Transverse colon (tissue), 4 donors: ENCODE data around the gene EMILIN1. TPM values are rescaled to one million over a fixed set of nuclear protein-coding genes. Genes with fewer than 3 reads are reported as not detected.

Experiments
- DNase-seq: peaks from one replicate; pipeline ENCODE4 v3.0.0-alpha.2; 2019
- H3K27ac ChIP-seq, 4 donors: fragments of 200-600 bp; sonication (generic); 2 replicates each; pipeline ENCODE4 v1.5.1; 2016 to 2018; ENCODE audit warnings: inconsistent platforms in 4 of 4
- H3K27me3 ChIP-seq: fragments of 200-600 bp; sonication (generic); 2 replicates; pipeline ENCODE4 v1.5.1; 2017; ENCODE audit warnings: inconsistent platforms
- H3K36me3 ChIP-seq, 4 donors: fragments of 200-600 bp; sonication (generic); 2 replicates each; pipeline ENCODE4 v1.5.1; 2017 to 2019; ENCODE audit warnings: inconsistent platforms in 4 of 4
- H3K4me1 ChIP-seq, 4 donors: fragments of 200-600 bp; sonication (generic); 2 replicates each; pipeline ENCODE4 v1.5.1; 2017 to 2020; ENCODE audit warnings: inconsistent platforms in 4 of 4
- H3K4me3 ChIP-seq, 4 donors: fragments of 200-600 bp; sonication (generic); 1 replicate in 1 of 4; 2 replicates in 3 of 4; pipeline versions ENCODE4 v1.5.1 to v1.6.1; 2017 to 2019; ENCODE audit warnings: inconsistent platforms in 4 of 4
- H3K9me3 ChIP-seq, 2 donors: fragments of 200-600 bp; sonication (generic); 2 replicates each; pipeline ENCODE4 v1.5.1; 2017 to 2019; ENCODE audit warnings: inconsistent platforms in 2 of 2
- CTCF ChIP-seq, 5 experiments: fragments of 200-600 bp in 3 of 5; fragments of 450-650 bp in 2 of 5; sonication (generic) in 3 of 5; IDR thresholded peaks; 1 replicate in 2 of 5; 2 replicates in 3 of 5; pipeline ENCODE4 v1.5.1; 2016 to 2017; ENCODE audit warnings: antibody characterized with exemption in 5 of 5, inconsistent platforms in 3 of 5, mild to moderate bottlenecking in 2 of 5, moderate library complexity in 1 of 5
- EP300 ChIP-seq: sonication (generic); formaldehyde crosslinking; IDR thresholded peaks from one replicate; pipeline ENCODE4 v1.6.1; 2017; ENCODE audit warnings: antibody characterized with exemption, low read depth
- POLR2A ChIP-seq: fragments of 450-650 bp; IDR thresholded peaks from one replicate; pipeline ENCODE4 v1.6.1; 2016; ENCODE audit warnings: antibody characterized with exemption, mild to moderate bottlenecking, moderate library complexity
- POLR2AphosphoS5 ChIP-seq, 3 donors: sonication (generic); formaldehyde crosslinking; IDR thresholded peaks; one replicate each; pipeline ENCODE4 v1.6.1; 2016; ENCODE audit warnings: antibody characterized with exemption in 3 of 3
- WGBS, 2 donors: methylation state at CpG; one replicate each; pipeline ENCODE4 v1.1.5; 2018; ENCODE audit warnings: low coverage in 1 of 2; 5-methylcytosine and 5-hydroxymethylcytosine counted together
- in situ Hi-C, 4 donors: fragments of 200-750 bp; cut with MboI; loops; one replicate each; pipeline versions ENCODE4 v1.15.0 to v1.15.1; 2017; ENCODE audit warnings: low sequenced_read_pairs in 3 of 4, low pct_ligation_motif_present in 1 of 4, low pct_unique_long_range_greater_than_20kb in 1 of 4
- intact Hi-C: fragments of 100-400 bp; cut with DNase I; formaldehyde crosslinking; loops from one replicate; pipeline ENCODE4 v1.15.1; 2023; ENCODE audit warnings: low total_unique reads
- total RNA-seq, 4 donors: library from RNA; depleted of rRNA; stranded (reverse); fragments of >200 nt; gene quantifications; one replicate each; pipeline ENCODE4 v1.1.0, GENCODE V29; 2016

EMILIN1 gene
- 100 to 1,000 TPM in 1 of 4 donors, 10 to 100 TPM in 3; 41.0 to 152 (median 65.6) TPM for total RNA-seq

GRCh38 chr2:27078267-27079194 is at the start of gene EMILIN1:
TSS of gene EMILIN1 (plus strand) at chr2:27078615. CDS start at chr2:27079066, 451 bp downstream.
- Histone ChIP-seq H3K4me1 (peaks cover 18 to 72% (median 27%) of the 10 kb centered on the region in 4 donors), H3K9me3 (no peaks in the 10 kb centered on the region), H3K36me3 (no peaks in the 10 kb centered on the region), H3K27ac (peak within 1 kb of the TSS; percentile 92 to 96 (median 95)), H3K27me3 (no peaks in the 10 kb centered on the region), H3K4me3 (peak within 1 kb of the TSS; percentile 35 to 60 (median 48))
- in situ Hi-C loops (loop anchor here in 3 of 4 donors (25.0 kb wide), 1 partner anchor 116 kb away; the partner anchor contains the start of gene MAPRE3 (in 3 of the 3)), intact Hi-C loops (no loop called here)
- WGBS, 2 donors: 49 to 82% methylated on average over 6 to 38 of the region's 41 CpGs
- TF ChIP-seq EP300 (no peak), CTCF (IDR thresholded peaks at IDR 0.05) (no peak), POLR2A (peak; percentile 47), POLR2AphosphoS5 (IDR thresholded peaks at IDR 0.05) (peak; percentile 57 to 75 (median 63))
- DNase-seq: peak; percentile 73

- Histone ChIP-seq H3K27me3 (no peaks in the 10 kb centered on the region), H3K9me3 (no peaks in the 10 kb centered on the region), H3K27ac (no peak overlapping the region), H3K36me3 (no peaks in the 10 kb centered on the region), H3K4me3 (no peak overlapping the region), H3K4me1 (peaks cover 4 to 15% (median 13%) of the 10 kb centered on the region in 4 donors)
- DNase-seq: no peak
- intact Hi-C loops: no loop called here
- 93% methylated on average over 2 of the region's 2 CpGs; no CpG with 5 or more reads in 1 of the 2 donors for WGBS, 2 donors
- no peak for TF ChIP-seq EP300
- TF ChIP-seq POLR2AphosphoS5 (IDR thresholded peaks at IDR 0.05): no peak
- no peak for TF ChIP-seq CTCF (IDR thresholded peaks at IDR 0.05)
- no peak for TF ChIP-seq POLR2A
- in situ Hi-C loops: no loop called here
Observed at GRCh38 chr2:27029051-27029450, 49.4 kb upstream of the EMILIN1 start.

GRCh38 chr2:27032495-27033252 is 45.7 kb upstream of the EMILIN1 start, which contains the start of gene TMEM214:
TSS of gene TMEM214 (plus strand) at chr2:27032965. CDS start at chr2:27033016, 51 bp downstream.
- Histone ChIP-seq H3K27me3 (no peaks in the 10 kb centered on the region), H3K9me3 (no peaks in the 10 kb centered on the region), H3K4me1 (peaks cover 12 to 23% (median 20%) of the 10 kb centered on the region in 4 donors), H3K4me3 (peak within 1 kb of the TSS; percentile 78 to 91 (median 81)), H3K36me3 (peaks cover 0 to 25% (median 7%) of the 10 kb centered on the region in 4 donors), H3K27ac (peak within 1 kb of the TSS; percentile 85 to 91 (median 86))
- TF ChIP-seq POLR2A: peak; percentile 77
- TF ChIP-seq EP300: no peak
- TF ChIP-seq POLR2AphosphoS5 (IDR thresholded peaks at IDR 0.05): peak; percentile 53 to 90 (median 73)
- peak in 3 of 5 experiments; percentile 8 to 44 (median 41) for TF ChIP-seq CTCF (IDR thresholded peaks at IDR 0.05)
- intact Hi-C loops (loop anchor here (5.0 kb wide), 1 partner anchor 55 kb away; the partner anchor contains the start of gene KHK), in situ Hi-C loops (no loop called here)
- 0% methylated on average over 69 of the region's 76 CpGs; no CpG with 5 or more reads in 1 of the 2 donors for WGBS, 2 donors
- DNase-seq: peak; percentile 92
